ENCODE measurements around the gene PNKP. TPM values are rescaled to one million over a fixed set of nuclear protein-coding genes. Genes with fewer than 3 reads are reported as not detected.

Gene PNKP
- total RNA-seq, 1 experiment from 2014 or later = 146 TPM

DNA sequence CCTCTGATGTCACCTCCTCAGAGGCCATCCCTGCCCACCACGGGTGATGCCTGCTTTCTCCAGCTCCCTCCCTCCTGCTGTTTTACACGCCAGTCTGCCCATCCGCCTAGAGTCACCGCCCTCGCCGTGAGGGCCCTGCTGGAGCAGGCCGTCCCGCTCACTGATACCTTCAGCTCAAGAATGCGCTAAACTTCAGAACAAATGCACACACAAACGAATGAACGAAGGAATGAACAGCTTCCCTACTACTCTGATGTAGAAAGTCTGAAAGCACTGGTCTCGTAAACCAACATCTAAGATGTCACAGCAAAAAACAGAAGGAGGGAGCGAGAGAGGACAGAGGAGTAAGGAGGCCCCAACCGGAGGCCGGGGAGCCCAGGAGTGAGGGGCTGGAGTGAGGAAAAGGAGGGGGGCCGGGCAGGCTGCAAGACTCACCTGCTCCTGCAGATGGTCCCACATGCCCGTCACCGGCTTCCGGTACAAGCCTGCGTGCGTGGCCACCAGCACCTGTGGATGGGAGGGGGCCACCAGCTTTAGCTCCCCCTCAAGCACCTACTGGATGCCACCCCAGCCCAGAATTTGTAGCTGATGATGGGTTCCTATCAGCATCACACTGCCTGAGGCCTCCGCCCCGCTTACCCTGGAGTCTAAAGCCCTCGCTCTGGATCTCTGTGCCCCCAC lies 4.0 kb downstream of the PNKP start:
- no peak for ATAC-seq
- peaks cover 2% of the 10 kb centered on the region; the same call in 1 of the 2 replicates for H3K9me3 Mint-ChIP-seq
- ChIA-PET POLR2A (interaction anchor here (0.6 to 1.1 kb wide), 2 partner anchors 48 to 287 kb away, joined by 3 to 4 read pairs; no protein-coding TSS in a partner anchor), CTCF (interaction anchor here (0.5 to 1.6 kb wide), 8 partner anchors 14 to 452 kb away, joined by 3 to 4 read pairs (median 3); partner anchors contain the start of genes AKT1S1, FUZ and TBC1D17)
- no peaks in the 10 kb centered on the region for H3K27me3 Mint-ChIP-seq (ENCODE audit: low read depth)
- TF ChIP-seq GTF2I (CRISPR knock-in tag; conservative IDR thresholded peaks at IDR 0.05) (no peak), IRF1 (CRISPR knock-in tag; IDR thresholded peaks at IDR 0.05) (no peak), NFE2L1 (CRISPR knock-in tag; IDR thresholded peaks at IDR 0.05) (no peak), E2F1 (CRISPR knock-in tag; IDR thresholded peaks at IDR 0.05) (no peak), AR (CRISPR knock-in tag; IDR thresholded peaks at IDR 0.05) (no peak), JUN (CRISPR knock-in tag; IDR thresholded peaks at IDR 0.05) (no peak), MYBL2 (CRISPR knock-in tag; IDR thresholded peaks at IDR 0.05) (no peak), OVOL2 (CRISPR knock-in tag; IDR thresholded peaks at IDR 0.05; ENCODE audit: borderline replicate concordance) (no peak), NFYB (CRISPR knock-in tag; conservative IDR thresholded peaks at IDR 0.05; ENCODE audit: low read depth) (no peak), FOXJ3 (CRISPR knock-in tag; IDR thresholded peaks at IDR 0.05; ENCODE audit: borderline replicate concordance) (no peak), ZBTB43 (CRISPR knock-in tag; IDR thresholded peaks at IDR 0.05) (no peak), TEAD4 (CRISPR knock-in tag; IDR thresholded peaks at IDR 0.05) (no peak)
- TF ChIP-seq, protein P1, sequence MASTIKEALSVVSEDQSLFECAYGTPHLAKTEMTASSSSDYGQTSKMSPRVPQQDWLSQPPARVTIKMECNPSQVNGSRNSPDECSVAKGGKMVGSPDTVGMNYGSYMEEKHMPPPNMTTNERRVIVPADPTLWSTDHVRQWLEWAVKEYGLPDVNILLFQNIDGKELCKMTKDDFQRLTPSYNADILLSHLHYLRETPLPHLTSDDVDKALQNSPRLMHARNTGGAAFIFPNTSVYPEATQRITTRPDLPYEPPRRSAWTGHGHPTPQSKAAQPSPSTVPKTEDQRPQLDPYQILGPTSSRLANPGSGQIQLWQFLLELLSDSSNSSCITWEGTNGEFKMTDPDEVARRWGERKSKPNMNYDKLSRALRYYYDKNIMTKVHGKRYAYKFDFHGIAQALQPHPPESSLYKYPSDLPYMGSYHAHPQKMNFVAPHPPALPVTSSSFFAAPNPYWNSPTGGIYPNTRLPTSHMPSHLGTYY (CRISPR knock-in tag; IDR thresholded peaks at IDR 0.05) = no peak
- TF ChIP-seq, protein P2, sequence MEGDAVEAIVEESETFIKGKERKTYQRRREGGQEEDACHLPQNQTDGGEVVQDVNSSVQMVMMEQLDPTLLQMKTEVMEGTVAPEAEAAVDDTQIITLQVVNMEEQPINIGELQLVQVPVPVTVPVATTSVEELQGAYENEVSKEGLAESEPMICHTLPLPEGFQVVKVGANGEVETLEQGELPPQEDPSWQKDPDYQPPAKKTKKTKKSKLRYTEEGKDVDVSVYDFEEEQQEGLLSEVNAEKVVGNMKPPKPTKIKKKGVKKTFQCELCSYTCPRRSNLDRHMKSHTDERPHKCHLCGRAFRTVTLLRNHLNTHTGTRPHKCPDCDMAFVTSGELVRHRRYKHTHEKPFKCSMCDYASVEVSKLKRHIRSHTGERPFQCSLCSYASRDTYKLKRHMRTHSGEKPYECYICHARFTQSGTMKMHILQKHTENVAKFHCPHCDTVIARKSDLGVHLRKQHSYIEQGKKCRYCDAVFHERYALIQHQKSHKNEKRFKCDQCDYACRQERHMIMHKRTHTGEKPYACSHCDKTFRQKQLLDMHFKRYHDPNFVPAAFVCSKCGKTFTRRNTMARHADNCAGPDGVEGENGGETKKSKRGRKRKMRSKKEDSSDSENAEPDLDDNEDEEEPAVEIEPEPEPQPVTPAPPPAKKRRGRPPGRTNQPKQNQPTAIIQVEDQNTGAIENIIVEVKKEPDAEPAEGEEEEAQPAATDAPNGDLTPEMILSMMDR (IDR thresholded peaks at IDR 0.05) = no peak
- 0 out of 2 replicates have a peak overlapping the region, but pooled peaks have one; percentile 27 for H3K4me3 Mint-ChIP-seq
- H3K36me3 Mint-ChIP-seq = peaks cover 31% of the 10 kb centered on the region
- peak overlapping the region; percentile 93 for H3K27ac Mint-ChIP-seq
- no peak for DNase-seq (ENCODE audit: low spot score)
- peaks cover 34% of the 10 kb centered on the region for H3K4me1 Mint-ChIP-seq
